ENCODE data around the gene AGAP9.
"Not testable (repeated sequence)": the region's sequence is repeated elsewhere in the genome, so short reads cannot be mapped to it uniquely, and the experiment has no call there.

AGAP9 gene

DNA sequence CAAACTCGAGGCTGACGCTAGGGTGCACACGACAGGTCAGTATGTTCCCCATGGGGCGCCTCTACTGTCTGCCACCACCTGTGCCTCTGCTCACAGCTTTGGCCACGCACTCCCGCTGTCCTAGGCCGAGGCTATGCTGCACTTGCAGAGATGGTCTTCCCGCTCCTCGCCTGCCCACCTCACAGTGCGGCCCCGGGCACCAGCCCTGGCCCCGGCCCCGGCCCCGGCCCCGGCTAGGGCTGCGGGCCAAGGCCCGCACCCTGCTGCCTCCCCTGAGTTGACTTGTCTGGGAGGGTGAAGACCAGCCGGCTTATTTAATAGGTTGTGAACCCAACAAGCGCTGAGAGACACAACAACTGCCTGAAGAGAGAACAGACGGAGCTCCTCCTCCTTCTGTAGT is at the start of gene AGAP9:
Gene AGAP9, minus strand, starts transcription at position 164 of the 400 bp plus-strand sequence. Its CDS starts 112 bp downstream, at position 52.
- DNase-seq (ENCODE audit: low read depth in 2 of 2, low spot score in 1 of 2) = not testable (repeated sequence)

DNA sequence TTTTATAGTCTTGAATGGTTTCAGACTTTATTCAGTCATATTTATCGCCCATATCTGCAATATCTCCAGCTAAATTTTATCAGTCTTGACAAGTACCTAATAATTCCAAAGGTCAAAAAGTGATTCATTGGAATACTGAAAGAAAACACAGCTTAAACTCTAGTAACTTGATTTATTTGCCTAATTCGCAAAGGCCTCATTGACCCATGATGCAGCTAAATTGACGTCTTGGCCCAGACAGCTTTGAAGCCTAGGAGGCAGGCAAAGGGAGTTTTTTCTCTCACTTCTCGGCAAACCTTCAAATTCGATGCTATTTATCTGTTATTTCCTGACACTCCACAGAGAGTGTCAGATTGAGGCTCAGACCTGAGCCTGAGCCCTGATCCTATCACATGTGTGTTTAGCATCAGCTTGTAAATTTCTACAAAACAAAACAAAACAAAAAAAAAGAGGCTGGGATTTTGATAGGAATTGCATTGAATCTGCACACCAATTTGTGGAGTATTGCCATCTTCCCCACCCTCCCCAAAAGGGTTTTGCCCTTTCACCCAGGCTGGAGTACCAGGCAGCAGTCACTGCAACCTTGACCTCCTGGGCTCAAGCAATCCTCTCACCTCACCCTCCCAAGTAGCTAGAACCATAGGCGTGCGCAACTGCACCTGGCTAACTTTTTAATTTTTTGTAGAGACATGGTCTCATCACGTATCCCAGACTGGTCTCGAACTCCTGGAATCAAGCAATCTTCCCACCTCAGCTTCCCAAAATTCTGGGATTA is 47.9 kb upstream of the AGAP9 start:
- DNase-seq (ENCODE audit: low read depth in 2 of 2, low spot score in 1 of 2) = not testable (repeated sequence)

GRCh38 chr10:47566757-47567156 is 43.3 kb upstream of the AGAP9 start:
- not testable (repeated sequence) for DNase-seq (ENCODE audit: low read depth in 2 of 2, low spot score in 1 of 2)

GRCh38 chr10:47566108-47566699 is 42.8 kb upstream of the AGAP9 start:
- DNase-seq (ENCODE audit: low read depth in 2 of 2, low spot score in 1 of 2) = not testable (repeated sequence)

DNA sequence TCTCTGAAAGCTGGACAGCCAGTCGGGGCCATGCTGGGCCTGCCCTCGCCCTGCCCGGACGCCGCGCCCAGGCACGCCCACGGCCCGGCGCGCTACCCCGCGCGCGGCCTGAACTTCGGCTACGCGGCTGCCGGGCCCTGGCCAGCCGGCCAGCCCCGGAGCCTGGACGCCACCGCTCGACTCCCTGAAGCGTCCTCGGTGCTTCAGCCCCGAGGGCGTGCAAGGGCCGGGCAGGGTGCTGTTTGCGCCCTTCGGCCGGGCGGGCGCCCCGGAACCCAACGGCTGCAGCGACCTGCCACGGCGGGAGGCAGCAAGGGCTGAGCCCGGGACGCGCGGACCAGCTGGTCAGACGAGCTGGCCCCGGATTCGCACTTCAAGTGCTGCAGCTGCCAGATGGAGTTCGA is 42.1 kb upstream of the AGAP9 start:
- DNase-seq (ENCODE audit: low read depth in 2 of 2, low spot score in 1 of 2) = not testable (repeated sequence)

DNA sequence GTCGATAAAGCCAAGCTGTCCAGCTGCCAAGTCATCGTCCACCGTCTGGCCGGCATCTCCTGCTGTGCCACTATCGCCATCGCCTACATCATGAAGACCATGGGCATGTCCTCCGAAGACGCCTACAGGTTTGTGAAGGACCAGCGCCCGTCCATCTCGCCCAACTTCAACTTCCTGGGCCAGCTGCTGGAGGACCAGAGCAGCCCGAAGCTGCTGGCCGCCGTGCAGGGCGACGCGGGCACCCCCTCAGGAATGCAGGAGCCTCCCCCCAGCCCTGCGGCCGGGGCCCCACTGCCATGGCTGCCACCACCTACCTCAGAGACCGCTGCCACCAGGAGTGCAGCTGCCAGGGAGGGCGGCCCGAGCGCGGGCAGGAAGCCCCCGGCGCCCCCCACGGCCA is 41.5 kb upstream of the AGAP9 start:
- DNase-seq (ENCODE audit: low read depth in 2 of 2, low spot score in 1 of 2) = not testable (repeated sequence)

GRCh38 chr10:47564318-47564717 is 40.9 kb upstream of the AGAP9 start:
- not testable (repeated sequence) for DNase-seq (ENCODE audit: low read depth in 2 of 2, low spot score in 1 of 2)

- not testable (repeated sequence) for DNase-seq (ENCODE audit: low read depth in 2 of 2, low spot score in 1 of 2)
Measured at GRCh38 chr10:47560452-47560851, 37.0 kb upstream of the AGAP9 start.

DNA sequence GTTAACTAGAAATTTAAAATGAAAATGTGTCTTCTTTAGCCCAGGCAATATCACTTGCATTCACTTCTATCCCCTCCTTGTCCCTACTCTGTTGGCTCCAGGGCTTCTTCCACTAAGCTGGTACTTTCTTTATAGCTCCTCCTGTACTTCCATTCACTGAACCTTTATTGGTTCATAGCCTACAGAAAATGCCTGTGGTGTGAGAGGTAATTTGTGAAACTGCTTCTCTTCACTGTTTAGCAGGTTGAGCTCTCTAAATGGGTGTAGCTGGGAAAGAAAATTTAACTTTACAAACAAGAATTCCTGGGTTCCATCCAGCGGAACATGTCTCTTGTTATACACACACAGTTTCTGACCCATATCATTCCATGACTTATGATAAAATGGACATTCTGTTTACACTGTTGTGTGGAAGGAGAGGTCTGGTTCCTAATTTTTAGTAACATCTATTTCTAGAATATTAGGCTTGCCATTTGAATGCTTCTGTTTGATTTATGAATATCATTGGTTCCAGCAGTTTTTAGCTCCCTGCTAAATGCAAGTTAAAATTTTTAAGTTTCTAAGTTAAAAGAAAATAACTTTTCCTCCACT is 36.4 kb upstream of the AGAP9 start:
- not testable (repeated sequence) for DNase-seq (ENCODE audit: low read depth in 2 of 2, low spot score in 1 of 2)

GRCh38 chr10:47558109-47558508 is 34.7 kb upstream of the AGAP9 start:
- DNase-seq (ENCODE audit: low read depth in 2 of 2, low spot score in 1 of 2) = not testable (repeated sequence)

DNA sequence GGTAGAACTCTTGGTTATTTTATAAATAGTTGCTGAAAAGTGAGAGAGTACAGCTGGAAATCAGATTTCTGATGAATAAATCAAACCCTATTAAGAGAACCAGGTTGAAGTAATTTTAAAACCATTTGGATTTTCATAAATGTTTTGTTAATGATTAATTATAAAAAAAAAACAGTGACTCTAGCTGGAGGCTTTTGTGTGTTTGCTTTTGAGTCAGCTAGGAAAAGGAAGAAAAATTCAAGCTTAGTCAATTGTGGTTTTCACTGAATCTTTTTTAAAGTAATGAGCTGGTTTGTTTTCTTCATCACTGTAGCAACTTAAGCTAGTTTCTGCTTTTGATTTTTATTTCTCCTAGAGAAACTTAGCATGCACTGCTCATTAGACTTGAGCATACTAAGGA is 34.2 kb upstream of the AGAP9 start:
- not testable (repeated sequence) for DNase-seq (ENCODE audit: low read depth in 2 of 2, low spot score in 1 of 2)

GRCh38 chr10:47555334-47555733 is 31.9 kb upstream of the AGAP9 start:
- not testable (repeated sequence) for DNase-seq (ENCODE audit: low read depth in 2 of 2, low spot score in 1 of 2)

DNA sequence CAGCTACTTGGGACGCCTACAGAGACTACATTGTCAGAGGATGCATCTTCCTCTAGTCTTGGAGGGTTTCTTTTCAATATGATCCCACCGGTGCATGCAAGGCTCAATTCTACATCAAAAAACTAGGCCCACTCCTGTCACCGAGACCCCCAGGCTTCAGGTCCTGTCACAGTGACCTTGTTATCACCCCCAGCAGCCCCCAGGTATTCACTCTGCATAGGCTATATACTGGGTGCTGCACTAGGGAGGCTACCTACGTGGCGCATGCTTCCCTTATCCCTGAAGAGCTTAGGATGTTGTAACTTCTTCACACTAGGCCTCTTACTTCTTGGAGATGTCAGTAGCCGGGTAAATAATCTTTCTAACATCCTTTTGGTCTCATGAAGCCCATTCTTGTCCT is 31.1 kb upstream of the AGAP9 start:
- not testable (repeated sequence) for DNase-seq (ENCODE audit: low read depth in 2 of 2, low spot score in 1 of 2)

GRCh38 chr10:47553860-47554247 is 30.4 kb upstream of the AGAP9 start:
- DNase-seq (ENCODE audit: low read depth in 2 of 2, low spot score in 1 of 2) = not testable (repeated sequence)

DNA sequence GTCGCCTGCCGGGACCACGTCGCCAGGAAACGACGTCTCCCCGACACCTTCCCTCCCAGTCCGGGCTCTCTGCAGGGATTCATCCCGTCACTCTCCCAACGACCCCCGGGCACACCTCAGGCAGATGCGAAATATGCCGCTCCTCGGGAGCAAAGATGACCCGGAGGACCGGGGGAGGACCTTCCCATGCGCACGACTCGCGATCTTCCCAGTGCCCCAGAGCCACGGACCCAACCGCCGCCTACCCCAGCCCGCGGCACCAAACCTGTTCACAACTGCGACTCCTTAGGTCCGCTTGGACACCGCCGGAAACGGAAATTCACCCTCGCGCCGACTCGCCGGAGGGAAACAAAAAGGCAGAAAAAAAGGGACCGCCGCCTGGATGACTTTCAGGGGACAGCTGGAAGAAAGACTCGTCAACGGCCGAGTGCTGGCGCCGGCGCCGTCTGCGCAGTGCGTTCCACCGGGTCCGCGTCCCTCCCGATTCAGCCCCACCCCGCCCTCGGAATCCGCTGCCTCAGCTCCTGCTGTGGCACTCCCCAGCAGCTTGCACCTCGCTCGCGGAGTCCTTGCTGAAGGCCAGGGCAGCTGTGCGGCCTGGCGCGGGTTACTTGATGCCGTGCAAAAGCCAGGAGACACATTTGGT is 29.9 kb upstream of the AGAP9 start:
- DNase-seq (ENCODE audit: low read depth in 2 of 2, low spot score in 1 of 2) = peak; percentile 41 to 47

- DNase-seq (ENCODE audit: low read depth in 2 of 2, low spot score in 1 of 2) = peak in 1 of 2 donors; percentile 14
Measured at GRCh38 chr10:47552719-47553118, 29.3 kb upstream of the AGAP9 start.

- not testable (repeated sequence) for DNase-seq (ENCODE audit: low read depth in 2 of 2, low spot score in 1 of 2)
Measured at GRCh38 chr10:47547286-47547685, 23.8 kb upstream of the AGAP9 start.

DNA sequence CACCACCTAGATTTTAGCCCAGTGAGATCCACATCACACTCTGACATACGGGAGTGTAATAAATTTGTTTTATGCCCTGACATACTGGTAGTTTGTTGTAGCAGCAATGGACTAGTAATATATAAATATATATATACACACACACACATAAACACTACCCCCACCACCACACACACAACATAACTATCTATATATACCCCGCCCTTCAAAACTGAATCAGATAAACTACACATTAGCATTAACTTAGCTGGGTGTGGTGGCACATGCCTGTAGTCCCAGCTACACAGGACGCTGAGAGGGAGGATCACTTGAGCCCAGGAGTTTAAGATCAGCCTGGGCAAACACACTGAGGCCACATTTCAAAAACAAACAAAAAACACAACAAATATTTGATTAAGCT is 13.0 kb upstream of the AGAP9 start:
- not testable (repeated sequence) for DNase-seq (ENCODE audit: low read depth in 2 of 2, low spot score in 1 of 2)

- DNase-seq (ENCODE audit: low read depth in 2 of 2, low spot score in 1 of 2) = not testable (repeated sequence)
Measured at GRCh38 chr10:47502313-47502712, 21.1 kb downstream of the AGAP9 start.

DNA sequence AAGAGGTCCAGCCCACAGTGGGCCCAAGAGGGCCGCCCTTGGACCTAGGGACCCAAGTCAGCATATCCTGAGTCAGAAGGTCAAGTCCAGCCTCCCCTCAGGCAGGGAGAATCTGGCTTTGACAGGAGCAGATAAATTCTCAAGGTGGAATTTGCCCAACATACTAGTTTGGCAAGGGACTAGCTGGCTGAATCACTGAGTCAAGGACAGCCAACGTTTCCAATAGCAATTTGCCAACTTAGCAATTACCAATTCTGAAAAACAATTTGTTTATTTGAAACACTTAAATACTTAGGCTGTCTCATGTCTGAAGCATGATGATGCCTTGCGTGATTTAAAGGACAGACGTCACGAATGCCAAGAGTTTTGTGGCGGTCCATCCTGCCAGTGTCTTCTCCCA is 29.2 kb downstream of the AGAP9 start:
- not testable (repeated sequence) for DNase-seq (ENCODE audit: low read depth in 2 of 2, low spot score in 1 of 2)

GRCh38 chr10:47491600-47491999 is 31.8 kb downstream of the AGAP9 start, which contains the start of gene FAM25G:
TSS of gene FAM25G (minus strand) at chr10:47491700. CDS start at chr10:47491674, 26 bp downstream.
- DNase-seq (ENCODE audit: low read depth in 2 of 2, low spot score in 1 of 2) = not testable (repeated sequence)
